ENCODE measurements around the gene DNLZ.
A peak's percentile ranks its signal among the peaks of the same experiment; 100 is the strongest.

DNLZ gene

GRCh38 chr9:136375096-136375495, 11.6 kb upstream of the DNLZ start:
- no peak for TF ChIP-seq CTCF (IDR thresholded peaks at IDR 0.05)
- no peak overlapping the region for H3K4me2 ChIP-seq (ENCODE audit: low read length)
- H3K9ac ChIP-seq = no peak overlapping the region
- H2AFZ ChIP-seq = no peak overlapping the region
- H3K4me1 ChIP-seq = peaks cover 7% of the 10 kb centered on the region
- no peaks in the 10 kb centered on the region for H3K36me3 ChIP-seq (ENCODE audit: control insufficient read depth, insufficient read depth, low read length)
- H3K27ac ChIP-seq = no peak overlapping the region
- no peaks in the 10 kb centered on the region for H3K9me3 ChIP-seq (ENCODE audit: control insufficient read depth, low read length)
- H3K27me3 ChIP-seq (ENCODE audit: control insufficient read depth, insufficient read depth, low read length) = no peaks in the 10 kb centered on the region
- H3K4me3 ChIP-seq (ENCODE audit: low read depth, low read length) = no peak overlapping the region
- no peaks in the 10 kb centered on the region for H3K79me2 ChIP-seq

GRCh38 chr9:136374183-136374575, 10.6 kb upstream of the DNLZ start:
- TF ChIP-seq CTCF (IDR thresholded peaks at IDR 0.05) = no peak
- Histone ChIP-seq H3K27me3 (ENCODE audit: control insufficient read depth, insufficient read depth, low read length) (no peaks in the 10 kb centered on the region), H3K79me2 (no peaks in the 10 kb centered on the region), H3K27ac (no peak overlapping the region), H3K4me1 (peaks cover 7% of the 10 kb centered on the region), H3K9me3 (ENCODE audit: control insufficient read depth, low read length) (no peaks in the 10 kb centered on the region), H3K36me3 (ENCODE audit: control insufficient read depth, insufficient read depth, low read length) (no peaks in the 10 kb centered on the region), H3K4me3 (ENCODE audit: low read depth, low read length) (no peak overlapping the region), H3K9ac (no peak overlapping the region), H3K4me2 (ENCODE audit: low read length) (no peak overlapping the region), H2AFZ (no peak overlapping the region)

GRCh38 chr9:136373300-136374182, 10.0 kb upstream of the DNLZ start, which contains the start of gene CARD9:
TSS of gene CARD9 (minus strand) at chr9:136373669. CDS start at chr9:136372078, 1,591 bp downstream.
- Histone ChIP-seq H3K4me2 (ENCODE audit: low read length) (no peak within 1 kb of the TSS), H3K9ac (no peak within 1 kb of the TSS), H3K27ac (no peak within 1 kb of the TSS), H3K4me1 (peaks cover 7% of the 10 kb centered on the region), H3K27me3 (ENCODE audit: control insufficient read depth, insufficient read depth, low read length) (no peaks in the 10 kb centered on the region), H3K36me3 (ENCODE audit: control insufficient read depth, insufficient read depth, low read length) (no peaks in the 10 kb centered on the region), H3K79me2 (no peaks in the 10 kb centered on the region), H3K4me3 (ENCODE audit: low read depth, low read length) (no peak within 1 kb of the TSS), H3K9me3 (ENCODE audit: control insufficient read depth, low read length) (no peaks in the 10 kb centered on the region), H2AFZ (no peak within 1 kb of the TSS)
- no peak for TF ChIP-seq CTCF (IDR thresholded peaks at IDR 0.05)

GRCh38 chr9:136372561-136373299, 9.2 kb upstream of the DNLZ start:
- H3K4me1 ChIP-seq = peaks cover 7% of the 10 kb centered on the region
- H3K27me3 ChIP-seq (ENCODE audit: control insufficient read depth, insufficient read depth, low read length) = no peaks in the 10 kb centered on the region
- TF ChIP-seq CTCF (IDR thresholded peaks at IDR 0.05) = no peak
- no peaks in the 10 kb centered on the region for H3K36me3 ChIP-seq (ENCODE audit: control insufficient read depth, insufficient read depth, low read length)
- H3K27ac ChIP-seq = peak overlapping the region; percentile 36
- no peak overlapping the region for H3K4me2 ChIP-seq (ENCODE audit: low read length)
- no peak overlapping the region for H3K4me3 ChIP-seq (ENCODE audit: low read depth, low read length)
- H3K9me3 ChIP-seq (ENCODE audit: control insufficient read depth, low read length) = no peaks in the 10 kb centered on the region
- no peak overlapping the region for H2AFZ ChIP-seq
- no peak overlapping the region for H3K9ac ChIP-seq
- no peaks in the 10 kb centered on the region for H3K79me2 ChIP-seq
